Neural progenitor cell (in vitro differentiated cells): ENCODE measurements around the gene NUBP2. TPM values are rescaled to one million over a fixed set of nuclear protein-coding genes. Genes with fewer than 3 reads are reported as not detected.

Experiments used
- DNase-seq: peaks from one replicate; pipeline ENCODE4 v3.0.0-alpha.2; 2016; ENCODE audit warnings: low spot score
- H2AFZ ChIP-seq: fragments of 200-600 bp; sonication (generic); replicated peaks from 2 replicates; pipeline ENCODE4 v1.6.1; 2016; ENCODE audit warnings: antibody characterized with exemption
- H3F3A ChIP-seq: fragments of 200-600 bp; sonication (generic); 2 replicates; pipeline ENCODE4 v1.6.1; 2016; ENCODE audit warnings: antibody characterized with exemption, low read depth
- H3K27ac ChIP-seq: fragments of 200-600 bp; sonication (generic); 2 replicates; pipeline ENCODE4 v1.5.1; 2016; ENCODE audit warnings: mild to moderate bottlenecking
- H3K27me3 ChIP-seq: fragments of 200-600 bp; sonication (generic); 2 replicates; pipeline ENCODE4 v1.6.1; 2016; ENCODE audit warnings: mild to moderate bottlenecking, moderate library complexity
- H3K36me3 ChIP-seq: fragments of 200-600 bp; sonication (generic); 2 replicates; pipeline ENCODE4 v1.5.1; 2016
- H3K4me1 ChIP-seq: fragments of 200-600 bp; sonication (generic); 2 replicates; pipeline ENCODE4 v1.6.1; 2016; ENCODE audit warnings: mixed run types
- H3K4me2 ChIP-seq: fragments of 200-600 bp; sonication (generic); 2 replicates; pipeline ENCODE4 v1.6.1; 2016
- H3K4me3 ChIP-seq: fragments of 200-600 bp; sonication (generic); 2 replicates; pipeline ENCODE4 v1.5.1; 2016
- H3K79me2 ChIP-seq: fragments of 200-600 bp; sonication (generic); 2 replicates; pipeline ENCODE4 v1.6.1; 2016; ENCODE audit warnings: low read depth
- H3K9ac ChIP-seq: fragments of 200-600 bp; sonication (generic); 2 replicates; pipeline ENCODE4 v1.6.1; 2016
- H3K9me3 ChIP-seq: fragments of 200-600 bp; sonication (generic); 2 replicates; pipeline ENCODE4 v1.5.1; 2016; ENCODE audit warnings: low read depth
- H4K20me1 ChIP-seq: fragments of 200-600 bp; sonication (generic); 2 replicates; pipeline ENCODE4 v1.6.1; 2016; ENCODE audit warnings: low read depth
- H3K27ac Mint-ChIP-seq: 3 replicates; pipeline ENCODE4 v1.8.0; 2021; ENCODE audit warnings: mixed read lengths
- H3K27me3 Mint-ChIP-seq: 2 replicates; pipeline ENCODE4 v1.8.0; 2022; ENCODE audit warnings: low read depth, mild to moderate bottlenecking, inconsistent platforms, moderate library complexity, mixed read lengths; ENCODE audit not compliant: insufficient read depth
- H3K36me3 Mint-ChIP-seq: 3 replicates; pipeline ENCODE4 v1.8.0; 2021; ENCODE audit warnings: mixed read lengths
- H3K4me1 Mint-ChIP-seq: 3 replicates; pipeline ENCODE4 v1.8.0; 2021; ENCODE audit warnings: mixed read lengths
- H3K4me3 Mint-ChIP-seq: 3 replicates; pipeline ENCODE4 v1.8.0; 2021; ENCODE audit warnings: mild to moderate bottlenecking, moderate library complexity, mixed read lengths
- H3K9me3 Mint-ChIP-seq: 3 replicates; pipeline ENCODE4 v1.8.0; 2020; ENCODE audit warnings: mixed read lengths
- EZH2 ChIP-seq: fragments of 200-600 bp; sonication (generic); IDR thresholded peaks from 2 replicates; pipeline ENCODE4 v1.6.1; 2017; ENCODE audit warnings: antibody characterized with exemption, mild to moderate bottlenecking, moderate library complexity
- EZH2phosphoT487 ChIP-seq: fragments of 200-600 bp; sonication (generic); IDR thresholded peaks from 2 replicates; pipeline ENCODE4 v1.6.1; 2017; ENCODE audit warnings: antibody characterized with exemption
- total RNA-seq: library from RNA; depleted of rRNA; stranded (reverse); fragments of >200 nt; gene quantifications from 2 replicates; pipeline ENCODE4 v1.2.3, GENCODE V29; 2015; ENCODE audit warnings: low replicate concordance
- TF ChIP-seq, protein P1 (sequence below): fragments of 200-600 bp; sonication (generic); IDR thresholded peaks from 2 replicates; pipeline ENCODE4 v1.5.1; 2017; ENCODE audit warnings: antibody characterized with exemption, mild to moderate bottlenecking

The NUBP2 gene
- total RNA-seq, 1 donor from 2014 or later, result 22.8 TPM

DNA sequence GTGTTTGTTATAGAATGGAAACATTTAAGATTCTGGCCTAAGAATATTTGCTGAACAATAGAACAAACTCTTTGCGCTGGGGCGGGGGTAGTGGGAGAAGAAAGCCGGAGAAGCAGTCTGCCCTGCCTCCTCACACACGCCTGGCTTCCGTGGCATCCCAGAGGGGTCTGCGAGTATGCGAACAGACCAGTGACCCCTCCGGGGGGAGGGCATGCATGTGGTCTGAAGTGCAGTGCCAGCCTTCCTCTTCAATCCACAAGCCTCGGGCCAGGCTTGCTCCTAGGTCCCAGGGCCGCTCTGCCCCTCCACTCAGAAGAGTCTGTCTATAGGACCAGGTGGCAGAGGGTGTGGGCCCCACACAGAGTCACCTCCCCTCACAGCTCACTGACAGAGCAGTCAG lies 24.9 kb downstream of the NUBP2 start:
- H3K4me3 ChIP-seq, result no peak overlapping the region
- H3K9me3 ChIP-seq, result no peaks in the 10 kb centered on the region
- H3K4me1 ChIP-seq, result no peaks in the 10 kb centered on the region
- H2AFZ ChIP-seq, result no peak overlapping the region
- no peaks in the 10 kb centered on the region for H3K27me3 ChIP-seq
- no peak overlapping the region for H3K4me2 ChIP-seq
- H3K27ac Mint-ChIP-seq, result no peak overlapping the region
- DNase-seq, result no peak
- no peak overlapping the region for H3K27ac ChIP-seq
- no peaks in the 10 kb centered on the region for H3K27me3 Mint-ChIP-seq
- no peaks in the 10 kb centered on the region for H3K36me3 ChIP-seq
- no peaks in the 10 kb centered on the region for H3F3A ChIP-seq
- no peak for TF ChIP-seq EZH2phosphoT487
- H3K9me3 Mint-ChIP-seq, result no peaks in the 10 kb centered on the region
- H3K4me3 Mint-ChIP-seq, result no peak overlapping the region
- H3K36me3 Mint-ChIP-seq, result peaks cover 9% of the 10 kb centered on the region
- no peaks in the 10 kb centered on the region for H4K20me1 ChIP-seq
- no peak overlapping the region for H3K9ac ChIP-seq
- H3K79me2 ChIP-seq, result no peaks in the 10 kb centered on the region
- H3K4me1 Mint-ChIP-seq, result no peaks in the 10 kb centered on the region

DNA sequence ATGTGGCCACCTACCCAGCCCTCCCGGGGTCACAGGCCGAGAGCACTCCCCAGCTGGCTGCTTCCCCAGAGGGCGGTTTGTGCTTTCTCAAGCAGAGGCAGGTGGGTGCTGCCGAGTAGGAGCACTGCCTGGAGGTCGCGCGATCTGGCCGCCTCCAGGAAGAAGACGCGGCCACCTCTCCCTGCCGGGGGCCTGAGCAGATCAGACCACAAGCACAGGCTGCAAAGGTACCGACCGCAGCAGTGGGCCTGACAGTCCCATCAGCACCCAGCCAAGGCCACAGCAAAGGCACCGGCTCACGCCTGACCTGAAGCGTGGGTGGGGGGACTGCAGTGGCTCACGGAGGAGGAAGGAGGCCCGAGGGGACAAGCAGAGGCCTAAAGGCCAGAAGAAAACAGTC lies 25.9 kb downstream of the NUBP2 start:
- no peak overlapping the region for H3K4me3 ChIP-seq
- no peaks in the 10 kb centered on the region for H3K9me3 ChIP-seq
- TF ChIP-seq EZH2phosphoT487 (no peak), EZH2 (no peak)
- TF ChIP-seq, protein P1, sequence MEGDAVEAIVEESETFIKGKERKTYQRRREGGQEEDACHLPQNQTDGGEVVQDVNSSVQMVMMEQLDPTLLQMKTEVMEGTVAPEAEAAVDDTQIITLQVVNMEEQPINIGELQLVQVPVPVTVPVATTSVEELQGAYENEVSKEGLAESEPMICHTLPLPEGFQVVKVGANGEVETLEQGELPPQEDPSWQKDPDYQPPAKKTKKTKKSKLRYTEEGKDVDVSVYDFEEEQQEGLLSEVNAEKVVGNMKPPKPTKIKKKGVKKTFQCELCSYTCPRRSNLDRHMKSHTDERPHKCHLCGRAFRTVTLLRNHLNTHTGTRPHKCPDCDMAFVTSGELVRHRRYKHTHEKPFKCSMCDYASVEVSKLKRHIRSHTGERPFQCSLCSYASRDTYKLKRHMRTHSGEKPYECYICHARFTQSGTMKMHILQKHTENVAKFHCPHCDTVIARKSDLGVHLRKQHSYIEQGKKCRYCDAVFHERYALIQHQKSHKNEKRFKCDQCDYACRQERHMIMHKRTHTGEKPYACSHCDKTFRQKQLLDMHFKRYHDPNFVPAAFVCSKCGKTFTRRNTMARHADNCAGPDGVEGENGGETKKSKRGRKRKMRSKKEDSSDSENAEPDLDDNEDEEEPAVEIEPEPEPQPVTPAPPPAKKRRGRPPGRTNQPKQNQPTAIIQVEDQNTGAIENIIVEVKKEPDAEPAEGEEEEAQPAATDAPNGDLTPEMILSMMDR, result no peak
- no peak for DNase-seq
- Mint-ChIP-seq H3K4me1 (no peaks in the 10 kb centered on the region), H3K27ac (no peak overlapping the region), H3K9me3 (no peaks in the 10 kb centered on the region), H3K27me3 (no peaks in the 10 kb centered on the region), H3K36me3 (peaks cover 14% of the 10 kb centered on the region), H3K4me3 (no peak overlapping the region)
- H3K9ac ChIP-seq, result no peak overlapping the region
- no peak overlapping the region for H3K27ac ChIP-seq
- H4K20me1 ChIP-seq, result no peaks in the 10 kb centered on the region
- H3K4me1 ChIP-seq, result no peaks in the 10 kb centered on the region
- H3F3A ChIP-seq, result peaks cover 4% of the 10 kb centered on the region
- H3K4me2 ChIP-seq, result no peak overlapping the region
- H3K27me3 ChIP-seq, result no peaks in the 10 kb centered on the region
- H3K79me2 ChIP-seq, result no peaks in the 10 kb centered on the region
- H3K36me3 ChIP-seq, result no peaks in the 10 kb centered on the region
- no peak overlapping the region for H2AFZ ChIP-seq

DNA sequence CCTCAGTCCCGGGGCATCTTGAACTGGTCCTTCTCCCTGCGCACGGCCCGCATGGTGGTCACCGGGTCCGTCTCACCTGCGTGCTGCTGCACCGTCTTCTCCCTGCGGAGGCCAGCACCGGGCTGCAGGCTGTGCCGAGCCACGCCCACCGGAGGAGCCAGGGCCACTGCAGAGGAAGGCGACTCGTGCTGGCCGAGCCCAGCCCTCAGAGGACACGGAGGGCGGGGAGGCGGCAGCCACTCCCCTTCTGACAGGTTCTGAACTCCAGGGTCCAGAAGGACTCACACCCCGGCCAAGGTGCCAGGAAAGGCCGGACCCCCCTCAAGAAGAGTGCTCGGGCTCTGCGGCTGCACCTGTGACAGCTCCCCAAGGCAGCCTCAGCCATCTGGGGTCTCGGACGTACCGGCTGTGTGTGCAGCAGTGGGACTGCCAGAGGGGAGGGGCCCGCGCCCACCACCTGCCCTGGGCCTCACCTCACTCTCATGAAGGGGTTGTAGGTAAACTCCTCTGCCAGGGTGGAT lies 26.6 kb downstream of the NUBP2 start:
- H3K4me3 Mint-ChIP-seq, result no peak overlapping the region
- H3K4me1 Mint-ChIP-seq, result no peaks in the 10 kb centered on the region
- H3K27me3 Mint-ChIP-seq, result no peaks in the 10 kb centered on the region
- peak; percentile 52 for DNase-seq
- Histone ChIP-seq H3K9me3 (no peaks in the 10 kb centered on the region), H3K4me3 (no peak overlapping the region), H3K36me3 (no peaks in the 10 kb centered on the region), H3K4me2 (no peak overlapping the region), H4K20me1 (no peaks in the 10 kb centered on the region), H3K27ac (no peak overlapping the region), H3K79me2 (no peaks in the 10 kb centered on the region), H3K4me1 (no peaks in the 10 kb centered on the region), H3K27me3 (no peaks in the 10 kb centered on the region), H3F3A (peaks cover 5% of the 10 kb centered on the region), H2AFZ (no peak overlapping the region), H3K9ac (no peak overlapping the region)
- H3K27ac Mint-ChIP-seq, result no peak overlapping the region
- H3K9me3 Mint-ChIP-seq, result no peaks in the 10 kb centered on the region
- TF ChIP-seq, protein P1, result no peak
- TF ChIP-seq EZH2, result no peak
- H3K36me3 Mint-ChIP-seq, result peaks cover 14% of the 10 kb centered on the region

DNA sequence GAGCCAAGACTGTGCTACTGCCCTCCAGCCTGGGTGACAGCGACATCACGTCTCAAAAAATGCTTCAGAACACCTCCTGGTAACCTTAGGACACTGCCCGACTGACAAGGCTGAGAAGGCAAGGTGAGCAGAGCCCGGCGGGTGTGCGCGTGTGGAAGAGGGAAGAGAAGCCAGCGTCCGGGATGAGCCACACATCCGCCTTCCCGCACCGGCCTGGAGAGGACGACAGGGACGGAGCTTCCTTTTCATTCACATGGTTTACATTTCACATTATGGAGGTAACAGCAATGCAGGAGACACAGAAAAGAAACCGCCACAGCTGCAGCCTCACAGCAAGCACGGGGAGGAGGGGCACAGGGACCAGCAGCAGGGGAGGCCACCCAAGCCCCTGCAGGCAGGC lies 27.3 kb downstream of the NUBP2 start:
- H3K4me2 ChIP-seq, result no peak overlapping the region
- no peaks in the 10 kb centered on the region for H3K36me3 ChIP-seq
- H3K9me3 Mint-ChIP-seq, result no peaks in the 10 kb centered on the region

More for the DNA sequence above, 27.3 kb downstream of the NUBP2 start:
- H3K79me2 ChIP-seq, result no peaks in the 10 kb centered on the region
- no peak overlapping the region for H3K27ac ChIP-seq
- H3K9me3 ChIP-seq, result no peaks in the 10 kb centered on the region
- no peaks in the 10 kb centered on the region for H4K20me1 ChIP-seq
- Mint-ChIP-seq H3K36me3 (peaks cover 14% of the 10 kb centered on the region), H3K4me1 (no peaks in the 10 kb centered on the region), H3K27me3 (no peaks in the 10 kb centered on the region), H3K27ac (no peak overlapping the region), H3K4me3 (no peak overlapping the region)
- H2AFZ ChIP-seq, result no peak overlapping the region
- H3K27me3 ChIP-seq, result no peaks in the 10 kb centered on the region
- H3K4me3 ChIP-seq, result no peak overlapping the region
- TF ChIP-seq EZH2phosphoT487 (no peak), EZH2 (no peak)
- TF ChIP-seq, protein P1, result no peak
- DNase-seq, result no peak
- H3K9ac ChIP-seq, result no peak overlapping the region
- H3F3A ChIP-seq, result peaks cover 5% of the 10 kb centered on the region
- H3K4me1 ChIP-seq, result no peaks in the 10 kb centered on the region
